Gastroesophageal sphincter (tissue), 4 donors: ENCODE results near the gene SLA2. TPM values are rescaled to one million over a fixed set of nuclear protein-coding genes. Genes with fewer than 3 reads are reported as not detected.

Experiments
- ATAC-seq: fragments of 150-250 bp; one replicate; pipeline ENCODE4 v1.9.1; 2016; ENCODE audit warnings: mild to moderate bottlenecking, moderate library complexity
- H3K27ac ChIP-seq, 4 donors: fragments of 200-600 bp; sonication (generic) in 3 of 4; 1 replicate in 3 of 4; 2 replicates in 1 of 4; pipeline ENCODE4 v1.5.1; 2016 to 2019
- H3K27me3 ChIP-seq: fragments of 200-600 bp; sonication (generic); one replicate; pipeline ENCODE4 v1.5.1; 2019
- H3K36me3 ChIP-seq, 2 donors: fragments of 200-600 bp; sonication (generic); one replicate each; pipeline ENCODE4 v1.5.1; 2019; ENCODE audit warnings: control low read depth in 1 of 2
- H3K4me1 ChIP-seq, 3 donors: fragments of 200-600 bp; sonication (generic); 1 replicate in 2 of 3; 2 replicates in 1 of 3; pipeline ENCODE4 v1.5.1; 2016 to 2019; ENCODE audit warnings: control low read depth in 2 of 3
- H3K4me3 ChIP-seq, 2 donors: fragments of 200-600 bp; sonication (generic); one replicate each; pipeline ENCODE4 v1.5.1; 2019; ENCODE audit warnings: mild to moderate bottlenecking in 1 of 2, moderate library complexity in 1 of 2
- H3K9me3 ChIP-seq, 3 donors: fragments of 200-600 bp; sonication (generic); one replicate each; pipeline ENCODE4 v1.5.1; 2017 to 2019; ENCODE audit warnings: control low read depth in 2 of 3
- CTCF ChIP-seq, 4 experiments: fragments of 200-600 bp in 2 of 4; fragments of 450-650 bp in 2 of 4; sonication (generic) in 1 of 4; IDR thresholded peaks; one replicate each; pipeline ENCODE4 v1.5.1; 2017 to 2019; ENCODE audit warnings: antibody characterized with exemption in 4 of 4, mild to moderate bottlenecking in 2 of 4, moderate library complexity in 2 of 4
- EP300 ChIP-seq: sonication (generic); formaldehyde crosslinking; IDR thresholded peaks from one replicate; pipeline ENCODE4 v1.6.1; 2017; ENCODE audit warnings: antibody characterized with exemption, mild to moderate bottlenecking
- POLR2A ChIP-seq, 2 donors: fragments of 450-650 bp; IDR thresholded peaks; one replicate each; pipeline ENCODE4 v1.6.1; 2017; ENCODE audit warnings: antibody characterized with exemption in 2 of 2, mild to moderate bottlenecking in 2 of 2, moderate library complexity in 1 of 2
- POLR2AphosphoS5 ChIP-seq: sonication (generic); formaldehyde crosslinking; IDR thresholded peaks from one replicate; pipeline ENCODE4 v1.6.1; 2017; ENCODE audit warnings: antibody characterized with exemption
- WGBS, 2 donors: methylation state at CpG; one replicate each; pipeline ENCODE4 v1.1.5; 2018; ENCODE audit warnings: low coverage in 1 of 2; 5-methylcytosine and 5-hydroxymethylcytosine counted together
- total RNA-seq, 4 donors: library from RNA; depleted of rRNA; stranded (reverse); fragments of >200 nt; gene quantifications; one replicate each; pipeline ENCODE4 v1.1.0, GENCODE V29; 2016

Gene SLA2
- total RNA-seq, 4 donors from 2014 or later = 0.13 TPM; not detected in 3

GRCh38 chr20:36629719-36630681, 16.0 kb downstream of the SLA2 start:
- no peak overlapping the region for H3K27ac ChIP-seq
- no peaks in the 10 kb centered on the region for H3K36me3 ChIP-seq
- 70 to 77% methylated on average over 5 to 9 of the region's 15 CpGs for WGBS, 2 donors
- no peaks in the 10 kb centered on the region for H3K9me3 ChIP-seq
- no peak overlapping the region for H3K4me3 ChIP-seq
- H3K4me1 ChIP-seq = no peaks in the 10 kb centered on the region
- ATAC-seq = no peak
- no peak for TF ChIP-seq POLR2A (IDR thresholded peaks at IDR 0.05)
- TF ChIP-seq CTCF (IDR thresholded peaks at IDR 0.05) = no peak
- TF ChIP-seq POLR2AphosphoS5 = no peak
- TF ChIP-seq EP300 = no peak
- H3K27me3 ChIP-seq = no peaks in the 10 kb centered on the region

- TF ChIP-seq POLR2AphosphoS5 (no peak), CTCF (IDR thresholded peaks at IDR 0.05) (no peak), POLR2A (IDR thresholded peaks at IDR 0.05) (no peak), EP300 (no peak)
- no peak overlapping the region for H3K27ac ChIP-seq
- 91 to 95% methylated on average over 4 to 6 of the region's 7 CpGs for WGBS, 2 donors
- no peaks in the 10 kb centered on the region for H3K27me3 ChIP-seq
- no peak overlapping the region for H3K4me3 ChIP-seq
- ATAC-seq = no peak
- no peaks in the 10 kb centered on the region for H3K36me3 ChIP-seq
- H3K9me3 ChIP-seq = no peaks in the 10 kb centered on the region
- H3K4me1 ChIP-seq = no peaks in the 10 kb centered on the region
Measured at GRCh38 chr20:36628076-36628475, 17.9 kb downstream of the SLA2 start.

- Histone ChIP-seq H3K27ac (no peak overlapping the region), H3K4me1 (no peaks in the 10 kb centered on the region), H3K27me3 (no peaks in the 10 kb centered on the region), H3K36me3 (no peaks in the 10 kb centered on the region), H3K9me3 (no peaks in the 10 kb centered on the region), H3K4me3 (no peak overlapping the region)
- no peak for ATAC-seq
- TF ChIP-seq CTCF (IDR thresholded peaks at IDR 0.05) = no peak
- TF ChIP-seq POLR2AphosphoS5 = no peak
- no peak for TF ChIP-seq POLR2A (IDR thresholded peaks at IDR 0.05)
- no peak for TF ChIP-seq EP300
- 68 to 89% methylated on average over 1 to 2 of the region's 2 CpGs for WGBS, 2 donors
Measured at GRCh38 chr20:36624944-36625324, 21.1 kb downstream of the SLA2 start.

- H3K27ac ChIP-seq = no peak overlapping the region
- no peak overlapping the region for H3K4me3 ChIP-seq
- H3K4me1 ChIP-seq = no peaks in the 10 kb centered on the region
- no peaks in the 10 kb centered on the region for H3K9me3 ChIP-seq
- H3K36me3 ChIP-seq = no peaks in the 10 kb centered on the region
- no peaks in the 10 kb centered on the region for H3K27me3 ChIP-seq
- no peak for TF ChIP-seq CTCF (IDR thresholded peaks at IDR 0.05)
- no peak for TF ChIP-seq POLR2AphosphoS5
- no peak for TF ChIP-seq EP300
- TF ChIP-seq POLR2A (IDR thresholded peaks at IDR 0.05) = no peak
- no peak for ATAC-seq
- 46 to 57% methylated on average over 5 to 7 of the region's 14 CpGs for WGBS, 2 donors
Measured at GRCh38 chr20:36624068-36624943, 21.7 kb downstream of the SLA2 start.
